ENCODE measurements around the gene MEPE. TPM values are rescaled to one million over a fixed set of nuclear protein-coding genes. Genes with fewer than 3 reads are reported as not detected.

The MEPE gene, protein sequence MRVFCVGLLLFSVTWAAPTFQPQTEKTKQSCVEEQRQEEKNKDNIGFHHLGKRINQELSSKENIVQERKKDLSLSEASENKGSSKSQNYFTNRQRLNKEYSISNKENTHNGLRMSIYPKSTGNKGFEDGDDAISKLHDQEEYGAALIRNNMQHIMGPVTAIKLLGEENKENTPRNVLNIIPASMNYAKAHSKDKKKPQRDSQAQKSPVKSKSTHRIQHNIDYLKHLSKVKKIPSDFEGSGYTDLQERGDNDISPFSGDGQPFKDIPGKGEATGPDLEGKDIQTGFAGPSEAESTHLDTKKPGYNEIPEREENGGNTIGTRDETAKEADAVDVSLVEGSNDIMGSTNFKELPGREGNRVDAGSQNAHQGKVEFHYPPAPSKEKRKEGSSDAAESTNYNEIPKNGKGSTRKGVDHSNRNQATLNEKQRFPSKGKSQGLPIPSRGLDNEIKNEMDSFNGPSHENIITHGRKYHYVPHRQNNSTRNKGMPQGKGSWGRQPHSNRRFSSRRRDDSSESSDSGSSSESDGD
- total RNA-seq, result not detected in 2 replicates

GRCh38 chr4:87832669-87833068 lies at the start of gene MEPE:
Gene MEPE, plus strand, starts transcription at chr4:87832969. Its CDS starts 1,746 bp downstream, at chr4:87834715.

GRCh38 chr4:87799301-87800113 lies 33.3 kb upstream of the MEPE start, which contains the start of gene IBSP:
Gene IBSP, plus strand, starts transcription at chr4:87799554. Its CDS starts 2,808 bp downstream, at chr4:87802362.

Other genes starting within 250 kb of the MEPE start
- not detected in 2 replicates for gene DSPP, start 224.4 kb upstream of the MEPE start, total RNA-seq
- not detected in 2 replicates for gene DMP1, start 182.7 kb upstream of the MEPE start, total RNA-seq
- gene IBSP, start 33.4 kb upstream of the MEPE start, total RNA-seq, result 0.15 TPM in 1 of 2 replicates, not detected in the other
- gene SPP1, start 142.7 kb downstream of the MEPE start, total RNA-seq, result 0.29 and 0.83 TPM in 2 replicates
- 56.4 and 66.6 TPM in 2 replicates for gene PKD2, start 174.7 kb downstream of the MEPE start, total RNA-seq